Ecto neural progenitor cell (in vitro differentiated cells): ENCODE data around the gene CLEC17A.
A peak's percentile ranks its signal among the peaks of the same experiment; 100 is the strongest.
"Not testable (repeated sequence)": the region's sequence is repeated elsewhere in the genome, so short reads cannot be mapped to it uniquely, and the experiment has no call there.

ENCODE experiments used
- DNase-seq: peaks from one replicate; pipeline ENCODE4 v3.0.0-alpha.2; 2018; ENCODE audit warnings: low spot score

CLEC17A gene, protein sequence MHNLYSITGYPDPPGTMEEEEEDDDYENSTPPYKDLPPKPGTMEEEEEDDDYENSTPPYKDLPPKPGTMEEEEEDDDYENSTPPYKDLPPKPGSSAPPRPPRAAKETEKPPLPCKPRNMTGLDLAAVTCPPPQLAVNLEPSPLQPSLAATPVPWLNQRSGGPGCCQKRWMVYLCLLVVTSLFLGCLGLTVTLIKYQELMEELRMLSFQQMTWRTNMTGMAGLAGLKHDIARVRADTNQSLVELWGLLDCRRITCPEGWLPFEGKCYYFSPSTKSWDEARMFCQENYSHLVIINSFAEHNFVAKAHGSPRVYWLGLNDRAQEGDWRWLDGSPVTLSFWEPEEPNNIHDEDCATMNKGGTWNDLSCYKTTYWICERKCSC

DNA sequence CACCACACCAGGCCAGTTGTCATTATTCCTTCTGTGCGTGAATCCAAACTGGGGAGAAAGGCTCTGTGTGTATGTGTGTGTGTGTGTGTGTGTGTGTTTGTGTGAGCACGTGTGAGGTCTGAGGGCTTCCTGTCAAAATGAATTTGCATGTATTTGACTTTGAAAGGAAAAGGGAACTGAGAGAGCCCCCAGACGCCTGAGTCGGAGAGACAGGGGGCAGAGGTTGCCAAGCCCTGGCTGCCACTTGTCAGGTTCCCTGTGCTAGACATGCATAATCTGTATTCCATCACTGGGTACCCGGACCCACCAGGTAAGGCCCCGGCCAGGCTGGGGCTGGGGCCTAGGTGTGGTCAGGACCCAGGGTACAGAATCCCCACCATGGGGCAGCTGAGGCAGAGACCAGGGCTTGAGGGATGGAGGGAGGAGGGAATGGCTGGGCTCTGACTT lies at the start of gene CLEC17A:
Gene CLEC17A, plus strand, starts transcription at position 191 of the 447 bp plus-strand sequence. Its CDS starts 77 bp downstream, at position 268.
- no peak for DNase-seq

DNA sequence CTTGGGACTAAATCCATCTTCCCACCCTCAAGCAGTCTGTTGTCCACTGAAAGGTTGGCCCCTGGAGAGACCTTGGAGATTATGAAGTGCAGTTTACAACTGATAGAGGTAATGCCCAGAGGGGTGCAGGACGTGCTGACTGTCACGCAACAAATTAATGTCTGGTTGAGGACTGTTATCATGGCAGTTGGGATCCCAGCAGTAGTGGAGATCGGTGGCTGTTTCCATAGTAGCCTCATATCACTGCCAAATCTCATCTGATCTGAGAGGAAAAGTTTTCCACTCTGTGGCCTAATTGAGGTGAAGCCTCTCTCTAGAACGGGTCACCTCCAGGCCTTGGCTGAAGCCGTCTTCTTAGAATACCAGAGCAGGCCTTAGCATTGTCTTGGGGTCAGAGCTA lies 49.4 kb upstream of the CLEC17A start:
- DNase-seq = no peak

GRCh38 chr19:14536926-14537692 lies 45.8 kb upstream of the CLEC17A start:
- DNase-seq = peak; percentile 92

- DNase-seq = no peak
These were observed 42.0 kb upstream of the CLEC17A start for GRCh38 chr19:14540741-14541525.

- not testable (repeated sequence) for DNase-seq
These were observed 40.9 kb upstream of the CLEC17A start for GRCh38 chr19:14541979-14542378.

DNA sequence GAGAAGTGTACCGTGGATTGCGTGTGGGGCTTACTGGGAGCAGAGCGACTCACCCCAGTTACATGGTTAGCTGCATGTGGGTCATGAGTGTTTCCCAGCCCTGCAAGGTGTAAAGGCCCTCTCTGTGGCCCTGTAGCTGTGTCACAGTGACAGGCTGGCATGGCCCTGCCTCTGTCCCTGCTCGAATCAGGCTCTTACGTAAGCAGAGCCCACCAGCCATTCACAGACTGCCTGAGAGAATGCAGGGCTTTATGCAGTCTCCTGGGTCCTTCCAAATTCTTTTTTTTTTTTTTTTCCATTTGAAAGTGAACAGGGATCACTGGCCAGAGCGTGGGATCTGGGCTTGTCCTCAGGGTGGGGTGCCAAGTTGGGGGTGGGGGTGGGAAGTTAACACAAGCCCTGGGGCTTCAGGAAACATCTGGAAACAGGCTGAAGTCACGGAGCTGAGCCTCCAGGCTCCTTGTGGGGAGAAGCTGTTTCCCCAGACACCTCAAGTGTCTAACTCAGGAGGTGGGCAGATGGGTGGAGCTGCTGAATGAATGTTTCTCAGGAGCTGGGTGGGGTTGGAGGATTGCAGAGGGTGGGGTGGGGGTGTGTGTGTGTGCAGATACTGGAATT lies 40.1 kb upstream of the CLEC17A start:
- DNase-seq = no peak

- no peak for DNase-seq
These were observed 38.8 kb upstream of the CLEC17A start for GRCh38 chr19:14544047-14544446.

DNA sequence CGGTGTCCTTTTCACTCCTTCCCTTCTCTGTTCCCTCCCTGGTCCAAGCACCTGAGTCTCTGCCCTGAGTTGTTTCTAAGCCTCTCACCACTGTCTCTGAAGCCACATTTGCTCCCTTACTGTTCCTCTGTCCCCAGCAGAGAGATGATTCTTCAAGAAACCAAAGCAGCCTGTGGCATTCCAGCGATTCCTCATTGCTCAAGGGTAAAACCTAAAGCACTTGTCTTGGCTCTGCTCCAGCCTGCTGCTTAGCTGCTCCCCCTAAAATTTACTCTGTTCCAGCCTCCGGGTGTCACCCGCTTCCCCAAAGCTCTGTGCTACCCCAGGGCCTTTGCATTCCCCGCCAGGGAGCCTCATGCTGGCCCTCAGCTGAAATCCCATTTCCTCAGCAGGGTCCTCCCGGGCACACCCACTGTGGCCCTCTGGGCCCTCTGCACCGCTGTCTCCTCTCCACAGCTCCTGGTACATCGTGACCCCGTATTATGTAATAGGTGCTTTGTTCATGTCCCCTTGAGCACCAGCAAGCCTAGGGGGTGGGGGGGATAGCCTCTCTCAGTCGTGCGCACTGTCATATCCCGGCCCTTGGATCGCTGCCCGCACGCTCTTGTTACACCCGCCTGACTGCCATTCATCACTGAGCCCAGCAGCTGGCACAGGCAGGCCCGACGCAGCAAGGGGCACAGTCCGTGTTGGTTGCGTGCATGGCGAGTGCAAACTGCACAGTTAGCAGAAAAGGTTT lies 37.7 kb upstream of the CLEC17A start:
- no peak for DNase-seq

GRCh38 chr19:14545716-14546082 lies 37.2 kb upstream of the CLEC17A start:
- DNase-seq = no peak

GRCh38 chr19:14550201-14550754 lies 32.6 kb upstream of the CLEC17A start:
- DNase-seq = no peak

GRCh38 chr19:14551134-14552005 lies 31.5 kb upstream of the CLEC17A start:
- not testable (repeated sequence) for DNase-seq

GRCh38 chr19:14552006-14552360 lies 30.9 kb upstream of the CLEC17A start:
- DNase-seq = not testable (repeated sequence)

DNA sequence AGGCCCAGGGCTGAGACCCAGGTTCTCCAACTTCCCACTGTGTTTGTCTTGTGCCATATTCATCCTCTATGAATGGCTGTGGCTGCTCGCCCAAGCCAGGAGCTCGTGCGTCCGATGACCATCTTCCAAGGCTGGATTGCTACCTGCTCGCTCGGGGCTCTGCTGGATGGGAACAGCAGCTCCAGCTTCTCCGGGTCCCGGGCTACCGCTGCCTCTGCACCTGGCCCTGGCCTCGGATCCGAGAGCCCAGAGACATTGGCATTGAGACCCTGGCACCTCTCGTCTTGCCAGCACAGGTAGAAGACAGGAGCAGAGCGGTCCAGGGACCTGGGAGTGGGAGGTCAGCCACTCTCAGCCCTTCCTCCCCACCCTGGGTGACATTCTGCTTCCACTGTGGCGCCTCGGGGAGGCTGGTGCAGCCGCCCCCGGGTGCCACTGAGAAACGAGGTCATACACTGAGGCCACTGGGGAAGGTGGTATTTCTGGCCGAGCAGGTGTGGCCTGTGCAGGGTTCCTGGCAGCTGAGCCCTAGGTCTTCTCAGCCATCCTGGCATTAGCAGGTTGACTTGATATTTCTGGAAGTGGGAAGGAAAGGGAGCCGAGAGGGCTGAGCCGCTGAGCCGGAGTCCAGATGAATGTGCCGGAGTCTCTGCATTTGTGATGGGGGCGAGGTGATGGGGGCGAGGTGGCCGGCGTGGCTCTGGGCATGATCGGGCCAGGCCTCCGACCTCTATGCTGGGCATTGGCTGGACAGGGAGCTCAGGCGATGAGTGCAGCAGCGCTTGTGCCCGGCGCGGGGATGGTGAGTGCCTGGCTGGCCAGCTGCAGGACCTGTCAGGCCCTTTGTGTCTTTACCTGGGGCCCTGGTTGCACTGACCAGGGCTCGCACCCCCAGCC lies 29.6 kb upstream of the CLEC17A start:
- DNase-seq = no peak

DNA sequence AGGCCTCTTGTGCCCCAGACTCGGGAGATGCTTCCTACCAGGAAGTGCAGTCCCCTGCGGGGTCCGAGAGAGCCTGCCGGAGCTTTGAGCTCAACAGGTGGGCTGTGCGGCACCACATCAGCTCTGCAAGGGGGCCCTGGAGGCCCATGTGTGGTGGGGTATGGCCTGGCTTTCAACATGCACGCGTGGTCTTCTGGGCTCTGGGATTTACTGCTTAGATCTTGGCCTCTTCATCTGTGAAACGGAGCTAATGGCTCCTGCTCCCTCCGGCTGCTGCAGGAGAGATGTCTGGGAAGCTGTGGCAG lies 29.0 kb upstream of the CLEC17A start:
- DNase-seq = no peak

DNA sequence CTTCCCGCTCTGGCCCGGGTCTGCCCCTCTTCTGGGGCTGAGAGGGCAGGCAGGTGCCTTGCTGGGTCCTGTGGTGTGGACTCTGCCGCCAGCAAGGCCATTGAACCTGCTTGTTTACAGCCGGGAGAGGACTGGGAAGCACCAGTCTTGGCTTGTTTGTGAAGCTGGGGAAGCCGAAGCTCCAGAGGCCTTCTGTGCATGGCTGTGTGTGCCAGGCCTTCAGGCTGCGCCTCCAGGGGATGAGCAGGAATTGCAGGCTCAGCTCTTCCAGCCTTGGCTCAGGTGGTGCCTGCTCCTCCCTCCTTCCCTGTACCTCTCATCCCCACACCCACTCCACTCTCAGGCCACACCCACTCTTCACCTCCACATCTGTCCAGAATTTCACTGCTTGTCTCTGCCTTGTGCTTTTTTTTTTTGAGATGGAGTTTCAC lies 28.5 kb upstream of the CLEC17A start:
- no peak for DNase-seq

- DNase-seq = no peak
These were observed 26.8 kb upstream of the CLEC17A start for GRCh38 chr19:14555918-14556661.

DNA sequence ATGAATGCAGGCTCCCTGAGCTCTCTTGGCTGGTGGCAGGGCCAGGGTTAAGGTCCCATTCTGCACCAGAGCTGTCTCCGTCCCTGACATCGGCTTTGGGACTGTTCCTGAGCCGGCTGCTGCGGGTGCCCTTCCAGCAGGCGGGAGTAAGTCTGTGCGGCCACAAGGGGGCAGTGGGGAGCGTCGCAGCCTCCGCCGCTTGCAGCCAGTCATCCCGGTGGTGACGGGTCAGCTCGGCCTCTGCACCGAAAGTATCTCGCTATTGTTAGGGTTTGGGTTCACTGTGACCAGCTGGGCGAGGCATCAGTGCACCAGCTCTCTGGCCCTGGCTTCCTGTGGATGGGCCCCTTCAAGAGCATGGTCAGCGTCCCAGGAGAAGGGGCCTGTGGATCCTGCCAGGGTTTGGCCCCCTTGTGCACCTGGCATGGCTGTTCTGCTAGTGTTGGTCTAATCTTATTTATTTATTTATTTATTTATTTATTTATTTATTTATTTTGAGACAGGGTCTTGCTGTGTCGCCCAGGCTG lies 26.2 kb upstream of the CLEC17A start:
- peak; percentile 88 for DNase-seq
